IPS DF 6.9 (cell line): Measurements from ENCODE around the gene CAPZB.

Experiments used
- DNase-seq: peaks from one replicate; pipeline ENCODE4 v3.0.0-alpha.2; 2013; ENCODE audit warnings: low read depth, low spot score
- H3K27ac ChIP-seq: one replicate; pipeline ENCODE4 v1.5.1; 2013; ENCODE audit warnings: low read length, control low read depth
- H3K27me3 ChIP-seq: 2 replicates; pipeline ENCODE4 v1.6.1; 2013; ENCODE audit warnings: mild to moderate bottlenecking, low read length; ENCODE audit not compliant: control insufficient read depth, insufficient read depth
- H3K36me3 ChIP-seq: 2 replicates; pipeline ENCODE4 v1.6.1; 2013; ENCODE audit warnings: low read length; ENCODE audit not compliant: control insufficient read depth, insufficient read depth
- H3K4me1 ChIP-seq: 2 replicates; pipeline ENCODE4 v1.6.1; 2013; ENCODE audit warnings: low read length; ENCODE audit not compliant: control insufficient read depth, insufficient read depth
- H3K4me3 ChIP-seq: 2 replicates; pipeline ENCODE4 v1.5.1; 2013; ENCODE audit warnings: mild to moderate bottlenecking, low read length
- H3K9me3 ChIP-seq: 2 replicates; pipeline ENCODE4 v1.6.1; 2013; ENCODE audit warnings: low read length, inconsistent platforms; ENCODE audit not compliant: control insufficient read depth, insufficient read depth
- WGBS: extraction: QIAGEN DNeasy Blood & Tissue Kit; methylation state at CpG from one replicate; pipeline ENCODE4 v1.1.7; 2013; ENCODE audit warnings: mixed read lengths, missing lambda C conversion rate; ENCODE audit not compliant: insufficient read length, insufficient coverage; 5-methylcytosine and 5-hydroxymethylcytosine counted together

The CAPZB gene

GRCh38 chr1:19321071-19321470 is 164.3 kb downstream of the CAPZB start:
- peaks cover 11% of the 10 kb centered on the region; the same call in 1 of the 2 replicates for H3K36me3 ChIP-seq
- no peaks in the 10 kb centered on the region for H3K9me3 ChIP-seq
- no peaks in the 10 kb centered on the region for H3K4me1 ChIP-seq
- no peaks in the 10 kb centered on the region for H3K27me3 ChIP-seq
- WGBS = no CpG with 5 or more reads among the region's 3 CpGs
- DNase-seq = no peak
- no peak overlapping the region for H3K27ac ChIP-seq
- no peak overlapping the region for H3K4me3 ChIP-seq

DNA sequence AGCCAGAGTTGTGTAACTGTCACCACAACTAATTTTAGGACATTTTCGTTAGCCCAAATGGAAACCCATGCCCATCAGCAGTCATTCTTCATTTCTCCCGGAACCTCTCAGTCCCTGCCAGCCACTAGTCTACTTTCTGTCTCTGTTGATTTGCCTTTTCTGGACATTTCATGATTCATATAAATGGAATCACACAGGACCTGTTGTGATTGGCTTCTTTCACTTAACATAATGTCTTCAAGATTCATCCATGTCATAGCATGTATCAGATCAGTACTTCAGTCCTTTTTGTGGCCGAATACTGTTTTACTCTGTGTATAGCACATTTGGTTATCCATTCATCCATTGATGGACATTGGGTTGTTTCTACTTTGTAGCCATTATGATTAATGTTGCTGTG is 166.1 kb downstream of the CAPZB start:
- DNase-seq = no peak
- Histone ChIP-seq H3K4me1 (no peaks in the 10 kb centered on the region), H3K27me3 (no peaks in the 10 kb centered on the region), H3K36me3 (peaks cover 6% of the 10 kb centered on the region; the same call in 1 of the 2 replicates), H3K9me3 (no peaks in the 10 kb centered on the region), H3K27ac (no peak overlapping the region), H3K4me3 (no peak overlapping the region)
- no CpG with 5 or more reads among the region's 3 CpGs for WGBS

GRCh38 chr1:19317126-19317910 is 168.0 kb downstream of the CAPZB start:
- Histone ChIP-seq H3K27ac (no peak overlapping the region), H3K4me3 (no peak overlapping the region), H3K9me3 (no peaks in the 10 kb centered on the region), H3K4me1 (0 out of 2 replicates have a peak, but pooled peaks cover 2% of the 10 kb centered on the region), H3K36me3 (peaks cover 6% of the 10 kb centered on the region; the same call in 1 of the 2 replicates), H3K27me3 (no peaks in the 10 kb centered on the region)
- WGBS = no CpG with 5 or more reads among the region's 13 CpGs
- DNase-seq = no peak

GRCh38 chr1:19315378-19316198 is 169.8 kb downstream of the CAPZB start:
- Histone ChIP-seq H3K27me3 (no peaks in the 10 kb centered on the region), H3K9me3 (no peaks in the 10 kb centered on the region), H3K36me3 (peaks cover 6% of the 10 kb centered on the region; the same call in 1 of the 2 replicates), H3K27ac (no peak overlapping the region), H3K4me1 (peaks cover 7% of the 10 kb centered on the region), H3K4me3 (no peak overlapping the region)
- WGBS = no CpG with 5 or more reads among the region's 17 CpGs
- DNase-seq = no peak

- no peak for DNase-seq
- Histone ChIP-seq H3K4me3 (no peak overlapping the region), H3K9me3 (no peaks in the 10 kb centered on the region), H3K4me1 (peaks cover 7% of the 10 kb centered on the region), H3K27ac (no peak overlapping the region), H3K36me3 (peaks cover 6% of the 10 kb centered on the region; the same call in 1 of the 2 replicates), H3K27me3 (no peaks in the 10 kb centered on the region)
- WGBS = no CpG with 5 or more reads among the region's 10 CpGs
Measured at GRCh38 chr1:19313961-19314882, 171.1 kb downstream of the CAPZB start.

DNA sequence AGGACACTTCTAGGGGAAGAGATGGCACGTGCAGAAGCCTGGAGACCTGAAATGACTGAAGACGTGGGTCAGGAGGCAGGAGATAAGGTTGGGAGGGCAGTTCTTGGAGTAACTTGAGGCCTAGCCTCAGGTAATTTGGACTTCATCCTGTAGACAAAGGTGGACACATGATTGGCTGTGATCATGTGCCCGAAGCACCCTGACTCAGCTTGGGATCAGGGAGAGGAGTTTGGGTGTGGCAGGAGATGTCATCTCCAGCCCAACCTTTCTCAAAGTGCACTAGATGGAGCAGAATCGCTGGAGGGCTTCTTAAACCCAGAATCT is 171.7 kb downstream of the CAPZB start:
- peaks cover 7% of the 10 kb centered on the region for H3K4me1 ChIP-seq
- no peaks in the 10 kb centered on the region for H3K9me3 ChIP-seq
- no peak overlapping the region for H3K4me3 ChIP-seq
- H3K27me3 ChIP-seq = no peaks in the 10 kb centered on the region
- no CpG with 5 or more reads among the region's 4 CpGs for WGBS
- H3K36me3 ChIP-seq = peaks cover 6% of the 10 kb centered on the region; the same call in 1 of the 2 replicates
- H3K27ac ChIP-seq = no peak overlapping the region
- DNase-seq = no peak

DNA sequence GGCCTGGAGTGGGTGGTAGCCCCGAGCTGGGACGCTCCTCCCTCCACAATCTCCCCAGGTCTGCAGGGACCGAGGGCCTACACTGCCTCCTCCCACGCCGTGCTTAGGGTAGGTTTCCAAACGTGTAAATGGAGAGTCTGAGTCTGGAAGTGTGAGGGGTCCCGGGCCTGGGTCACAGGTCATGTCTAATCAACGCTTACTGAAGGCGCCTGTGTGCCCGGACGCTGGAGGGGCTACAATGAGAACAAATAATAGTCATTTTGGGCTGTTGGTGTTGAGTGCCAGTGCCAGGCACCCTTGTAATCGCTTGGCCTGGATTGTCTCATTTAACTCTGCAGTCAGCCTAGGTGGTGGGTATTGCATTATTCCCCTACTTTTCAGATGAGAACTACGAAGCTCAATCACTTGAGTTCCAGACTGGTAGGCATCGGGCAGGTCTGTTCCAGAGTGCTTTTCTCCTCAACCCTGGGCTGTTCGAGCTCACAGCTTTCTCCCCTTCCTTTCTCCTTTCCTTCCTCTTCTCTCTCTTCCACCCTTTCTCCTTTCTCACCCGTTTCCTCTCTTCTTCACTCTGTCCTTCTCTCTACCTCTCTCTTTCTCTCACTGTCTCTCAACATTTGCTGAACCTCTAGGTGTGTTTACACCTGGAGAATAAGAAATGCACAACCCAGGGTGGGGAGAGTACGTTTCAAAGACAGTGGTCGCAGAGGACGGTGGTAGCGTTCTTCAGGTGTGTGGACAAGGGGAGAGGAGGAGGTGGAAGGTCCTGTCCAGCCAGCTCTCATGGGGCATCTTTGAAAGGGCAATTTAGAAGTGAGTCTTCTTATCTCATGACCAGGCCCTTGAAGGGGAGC is 172.3 kb downstream of the CAPZB start:
- no peak for DNase-seq
- no peaks in the 10 kb centered on the region for H3K27me3 ChIP-seq
- no peak overlapping the region for H3K27ac ChIP-seq
- H3K4me1 ChIP-seq = peaks cover 7% of the 10 kb centered on the region
- peaks cover 3% of the 10 kb centered on the region; the same call in 1 of the 2 replicates for H3K36me3 ChIP-seq
- peak overlapping the region; percentile 90; the same call in 1 of the 2 replicates for H3K4me3 ChIP-seq
- H3K9me3 ChIP-seq = no peaks in the 10 kb centered on the region
- WGBS = no CpG with 5 or more reads among the region's 20 CpGs

- no CpG with 5 or more reads among the region's 105 CpGs for WGBS
- Histone ChIP-seq H3K36me3 (no peaks in the 10 kb centered on the region), H3K4me3 (peak within 1 kb of the TSS; percentile 90), H3K9me3 (no peaks in the 10 kb centered on the region), H3K27ac (no peak within 1 kb of the TSS), H3K4me1 (peaks cover 7% of the 10 kb centered on the region), H3K27me3 (no peaks in the 10 kb centered on the region)
- peak; percentile 61 for DNase-seq
Measured at GRCh38 chr1:19311931-19312781, 173.2 kb downstream of the CAPZB start, which contains the start of the genes AKR7A2 and SLC66A1. AKR7A2 (minus strand) TSS chr1:19312144; CDS start chr1:19312124, 20 bp downstream. SLC66A1 (plus strand) TSS chr1:19312326; CDS start chr1:19317678, 5,352 bp downstream.

DNA sequence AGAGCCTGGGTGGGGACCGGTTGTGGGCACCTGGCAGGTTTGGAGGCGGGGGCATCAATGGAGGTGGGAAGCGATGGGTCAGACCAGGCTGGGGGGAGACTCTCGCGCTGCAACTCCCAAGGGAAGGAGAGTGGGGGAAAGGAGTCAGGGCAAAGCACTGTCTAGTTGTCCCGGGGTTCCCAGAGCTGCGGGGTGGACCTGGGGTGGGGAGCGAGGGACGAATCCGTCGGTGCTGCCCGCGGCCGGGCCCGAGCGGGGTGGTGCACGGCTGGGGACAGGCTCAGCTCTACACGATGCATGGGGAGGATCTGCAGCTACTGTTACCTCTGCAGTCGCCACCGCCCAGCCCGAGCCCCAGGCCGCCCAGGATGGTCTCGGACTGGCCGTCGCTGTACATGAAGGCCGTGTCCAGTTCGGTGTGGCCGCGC is 173.8 kb downstream of the CAPZB start:
- no peaks in the 10 kb centered on the region for H3K27me3 ChIP-seq
- no CpG with 5 or more reads among the region's 29 CpGs for WGBS
- H3K4me3 ChIP-seq = peak overlapping the region; percentile 90
- H3K4me1 ChIP-seq = peaks cover 7% of the 10 kb centered on the region
- no peak for DNase-seq
- no peaks in the 10 kb centered on the region for H3K9me3 ChIP-seq
- H3K36me3 ChIP-seq = no peaks in the 10 kb centered on the region
- no peak overlapping the region for H3K27ac ChIP-seq
